Cardiac septum (tissue), 1 donor: ENCODE results near the gene LAMB1. TPM values are rescaled to one million over a fixed set of nuclear protein-coding genes. Genes with fewer than 3 reads are reported as not detected.

Experiments
- DNase-seq: peaks from one replicate; pipeline ENCODE4 v3.0.0-alpha.2; 2020; ENCODE audit warnings: low spot score
- intact Hi-C: fragments of 100-400 bp; cut with DNase I; formaldehyde crosslinking; loops from one replicate; pipeline ENCODE4 v1.14.0; 2022
- total RNA-seq: library from RNA; stranded (reverse); fragmentation: NEBNext Ultra II Directional; extraction: Animal tissue kit (Norgen Biotek cat#: 25700); gene quantifications from one replicate; pipeline ENCODE4 v1.2.1, GENCODE V29; 2021
- donor health status: DM: no; HTN: no; CAD: no.

Gene LAMB1
- total RNA-seq, 1 donor from 2014 or later, result 55.1 TPM

- intact Hi-C loops, result no loop called here
These were observed 21.6 kb upstream of the LAMB1 start for GRCh38 chr7:108024538-108024937.

GRCh38 chr7:108020585-108020984 is 17.6 kb upstream of the LAMB1 start:
- intact Hi-C loops, result no loop called here
- no peak for DNase-seq

More at GRCh38 chr7:108024538-108024937, 21.6 kb upstream of the LAMB1 start:
- no peak for DNase-seq

DNA sequence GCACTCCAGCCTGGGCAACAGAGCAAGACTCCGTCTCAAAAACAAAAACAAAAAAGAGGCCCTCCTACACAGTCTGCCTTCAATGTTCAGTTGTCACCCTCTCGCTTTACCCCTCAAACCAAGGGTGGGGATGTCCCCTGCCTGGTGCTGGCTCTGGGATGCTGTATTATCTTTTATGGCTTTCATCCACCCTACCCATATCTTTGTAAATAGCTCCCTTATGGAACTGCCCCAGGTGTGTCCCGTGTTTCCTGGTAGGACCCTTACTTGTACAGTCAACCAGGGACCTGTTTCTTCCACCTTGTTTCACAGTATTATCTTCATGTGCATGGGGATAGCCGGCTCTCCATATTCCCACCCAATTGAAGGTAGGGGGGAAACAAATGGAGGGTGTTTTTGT is 15.7 kb upstream of the LAMB1 start:
- no peak for DNase-seq

GRCh38 chr7:108017776-108018151 is 14.8 kb upstream of the LAMB1 start:
- intact Hi-C loops, result loop anchor here (5.0 kb wide), 1 partner anchor 125 kb away; the partner anchor contains the start of gene DLD
- DNase-seq, result no peak

More for the DNA sequence above, 15.7 kb upstream of the LAMB1 start:
- intact Hi-C loops, result loop anchor here (5.0 kb wide), 1 partner anchor 126 kb away; the partner anchor contains the start of gene DLD

GRCh38 chr7:108016841-108017775 is 14.1 kb upstream of the LAMB1 start:
- no peak for DNase-seq
- intact Hi-C loops, result loop anchor here (5.0 kb wide), 1 partner anchor 125 kb away; the partner anchor contains the start of gene DLD

DNA sequence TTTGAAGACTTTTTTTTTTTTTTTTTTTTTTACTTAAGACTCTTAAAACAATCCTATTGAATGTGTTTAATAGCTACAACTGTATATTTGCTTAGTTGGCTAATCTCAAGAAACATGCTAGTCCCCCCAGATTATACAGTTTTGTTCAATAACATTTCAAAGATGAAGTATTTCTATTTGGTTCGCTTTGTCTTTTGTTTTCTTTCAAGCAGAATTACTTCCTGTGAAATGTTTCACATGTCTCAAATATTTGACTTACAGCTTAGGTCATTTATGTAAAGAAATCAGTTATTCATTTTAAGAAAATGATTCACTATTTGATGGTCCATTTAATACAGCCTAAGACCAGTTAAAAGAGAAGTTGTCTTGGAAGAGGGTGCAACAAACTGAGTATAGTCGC is 12.8 kb upstream of the LAMB1 start:
- no peak for DNase-seq
- intact Hi-C loops, result loop anchor here (5.0 kb wide), 1 partner anchor 123 kb away; the partner anchor contains the start of gene DLD

DNA sequence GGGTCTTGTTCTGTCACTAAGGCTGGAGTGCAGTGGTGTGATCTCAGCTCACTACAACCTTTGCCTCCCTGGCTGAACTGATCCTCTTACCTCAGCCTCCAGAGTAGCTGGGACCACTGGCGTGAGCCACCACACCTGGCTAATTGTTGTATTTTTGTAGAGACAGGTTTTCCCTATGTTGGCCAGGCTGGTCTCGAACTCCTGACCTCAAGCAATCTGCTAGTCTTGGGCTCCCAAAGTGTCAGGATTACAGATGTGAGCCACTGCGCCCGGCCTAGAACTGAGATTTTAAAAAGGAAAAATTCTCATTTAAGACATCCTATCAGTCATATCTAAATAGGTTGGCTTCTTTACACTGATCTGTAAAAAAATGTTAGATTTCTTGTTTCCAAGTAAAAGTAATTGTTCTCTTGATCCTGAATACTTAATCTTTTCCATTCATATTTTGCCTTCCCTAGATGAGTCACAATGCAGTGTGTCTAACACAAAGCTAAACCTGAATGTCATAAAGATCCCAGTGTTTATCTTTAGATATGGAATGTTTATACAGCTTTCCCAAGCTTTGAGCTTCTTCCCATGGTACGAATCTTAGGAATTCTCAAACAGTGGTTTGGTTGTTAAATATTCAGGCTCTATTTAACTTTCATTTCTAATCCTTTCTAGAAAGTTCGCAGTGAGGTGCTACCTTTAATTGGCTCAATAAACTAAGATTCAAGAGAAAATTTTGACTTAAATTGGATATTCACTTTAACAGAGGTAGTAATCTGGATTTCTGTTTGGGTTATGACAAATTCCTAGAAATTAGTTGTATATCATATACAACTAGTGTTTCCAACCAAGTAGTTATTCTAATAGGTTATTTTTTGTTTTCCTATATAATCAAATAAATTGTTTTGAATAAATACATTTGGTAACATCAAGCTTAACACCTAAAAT is 12.1 kb upstream of the LAMB1 start:
- DNase-seq, result no peak
- intact Hi-C loops, result loop anchor here (5.0 kb wide), 1 partner anchor 123 kb away; the partner anchor contains the start of gene DLD

DNA sequence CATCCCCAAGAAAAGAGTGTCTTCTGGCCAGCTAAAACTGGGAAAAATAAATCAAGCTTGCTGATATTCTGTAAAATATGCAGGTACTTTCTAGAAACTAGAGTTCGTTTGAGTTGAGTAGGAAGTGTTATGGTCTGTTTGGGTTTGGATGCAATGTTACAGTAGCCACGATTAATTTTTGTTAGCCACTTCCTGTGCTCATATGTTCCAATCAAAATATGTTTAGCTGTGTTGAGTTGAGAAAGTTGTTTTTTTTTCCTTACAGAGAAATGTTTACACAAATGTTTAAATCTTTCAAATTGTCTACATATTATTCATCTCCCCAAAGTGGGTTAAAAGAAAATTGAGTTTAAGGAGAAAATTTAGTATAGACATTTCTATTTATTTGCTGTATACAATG is 11.3 kb upstream of the LAMB1 start:
- DNase-seq, result no peak
- intact Hi-C loops, result no loop called here

GRCh38 chr7:108012499-108013430 is 9.8 kb upstream of the LAMB1 start:
- no peak for DNase-seq
- intact Hi-C loops, result loop anchor here (2.0 kb wide), 1 partner anchor 46 kb away; no protein-coding TSS in a partner anchor

DNA sequence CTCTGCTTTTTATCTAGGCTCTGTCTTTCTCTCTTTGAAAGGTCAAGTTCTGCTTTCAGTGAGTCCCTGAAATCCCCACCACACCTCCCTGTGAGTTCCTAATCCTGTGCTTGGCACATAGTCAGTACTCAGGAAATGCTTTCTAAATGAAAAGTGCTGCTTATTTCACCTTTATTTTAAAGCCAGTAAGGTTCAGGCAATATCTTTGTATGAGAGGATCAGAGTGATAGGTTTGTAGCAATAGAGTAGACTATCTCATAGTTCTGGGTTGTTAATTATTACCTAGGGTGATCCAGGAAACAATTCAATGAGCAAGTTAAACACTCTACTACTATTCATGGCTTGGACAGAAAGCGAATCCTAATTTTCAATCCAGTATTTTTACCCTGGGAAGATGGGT is 7.4 kb upstream of the LAMB1 start:
- intact Hi-C loops, result no loop called here
- no peak for DNase-seq

- intact Hi-C loops, result loop anchor here (10.0 kb wide), 1 partner anchor 135 kb away; no protein-coding TSS in a partner anchor
- DNase-seq, result no peak
These were observed 6.9 kb upstream of the LAMB1 start for GRCh38 chr7:108009873-108010272.

DNA sequence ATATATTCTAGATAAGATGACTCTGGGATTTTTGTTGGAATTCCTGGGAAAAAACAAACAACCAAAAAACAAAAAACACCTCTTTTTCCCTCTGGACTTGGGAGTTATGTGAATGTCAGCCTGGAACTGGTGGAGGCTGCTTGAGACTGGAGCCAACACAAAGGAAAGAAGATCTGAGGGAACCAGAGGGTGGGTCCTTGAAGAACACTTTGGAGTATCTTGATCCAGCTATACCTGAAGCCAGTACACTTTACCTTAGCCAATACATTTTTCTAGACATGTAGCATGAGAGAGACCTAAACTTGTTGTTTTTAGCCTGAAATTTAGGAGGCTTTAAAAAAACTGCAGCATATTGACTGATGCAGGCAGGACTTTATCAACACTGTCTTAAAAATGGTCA is 5.9 kb upstream of the LAMB1 start:
- DNase-seq, result no peak
- intact Hi-C loops, result loop anchor here (10.0 kb wide), 1 partner anchor 136 kb away; no protein-coding TSS in a partner anchor

- DNase-seq, result no peak
- intact Hi-C loops, result loop anchor here (10.0 kb wide), 1 partner anchor 137 kb away; no protein-coding TSS in a partner anchor
These were observed 5.3 kb upstream of the LAMB1 start for GRCh38 chr7:108008240-108008639.

DNA sequence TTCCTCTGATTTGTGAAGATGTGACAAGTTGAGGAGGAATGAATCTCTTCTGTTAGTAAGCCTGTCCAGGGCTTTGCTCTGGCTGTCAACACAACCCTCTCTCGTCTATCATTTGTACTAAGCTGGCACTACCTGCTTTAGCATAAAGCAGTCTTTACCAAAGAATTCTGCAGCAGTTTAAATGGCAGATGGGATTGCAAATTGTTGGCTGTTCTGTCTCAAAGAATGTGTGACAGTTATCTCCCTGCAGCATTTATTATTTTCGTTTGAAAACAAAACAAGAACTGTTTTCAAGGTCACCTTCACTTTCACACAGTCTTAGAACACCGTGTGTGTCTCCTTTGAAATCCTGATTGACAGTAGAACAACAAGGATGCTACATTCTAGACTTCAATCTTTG is 4.8 kb upstream of the LAMB1 start:
- intact Hi-C loops, result loop anchor here (10.0 kb wide), 1 partner anchor 137 kb away; no protein-coding TSS in a partner anchor
- no peak for DNase-seq

DNA sequence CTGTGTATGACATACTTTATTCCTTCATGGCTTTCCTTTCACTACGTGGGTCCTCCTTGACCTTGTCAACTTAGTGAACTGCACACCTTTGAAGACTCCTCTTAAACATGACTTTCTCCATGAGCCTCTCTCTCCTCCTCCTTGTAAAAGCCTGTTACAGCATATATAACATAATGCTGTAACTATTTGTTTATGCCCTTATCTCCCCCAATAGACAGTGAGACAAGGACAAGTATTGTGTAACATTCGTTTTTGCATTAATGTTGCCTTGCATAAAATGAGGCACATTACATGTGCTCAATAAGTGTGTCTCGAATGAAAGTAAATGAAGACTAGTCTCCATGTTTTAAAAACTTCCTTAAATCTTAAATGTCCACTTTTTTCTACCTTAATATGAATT is 4.3 kb upstream of the LAMB1 start:
- DNase-seq, result no peak
- intact Hi-C loops, result loop anchor here (10.0 kb wide), 1 partner anchor 138 kb away; no protein-coding TSS in a partner anchor

GRCh38 chr7:108004220-108005142 is 1.5 kb upstream of the LAMB1 start:
- no peak for DNase-seq
- intact Hi-C loops, result loop anchor here (5.0 to 10.0 kb wide), 3 partner anchors 67 to 140 kb away; no protein-coding TSS in a partner anchor

GRCh38 chr7:108003599-108003935 is 606 bp upstream of the LAMB1 start:
- DNase-seq, result no peak
- intact Hi-C loops, result loop anchor here (5.0 to 10.0 kb wide), 3 partner anchors 66 to 141 kb away; no protein-coding TSS in a partner anchor
